Psoas muscle (tissue), 8 donors: Measurements from ENCODE around the gene SAA2. TPM values are rescaled to one million over a fixed set of nuclear protein-coding genes. Genes with fewer than 3 reads are reported as not detected.
"Not testable (repeated sequence)": the region's sequence is repeated elsewhere in the genome, so short reads cannot be mapped to it uniquely, and the experiment has no call there.

Experiments used
- ATAC-seq, 4 donors: fragments of 200-7000 bp; cut with Tn5 transposase; one replicate each; pipeline ENCODE4 v1.9.1; 2020; ENCODE audit warnings: moderate library complexity in 3 of 4, mild to moderate bottlenecking in 2 of 4
- DNase-seq, 2 donors: peaks; one replicate each; pipeline ENCODE4 v3.0.0-alpha.2; 2020
- H3K27ac ChIP-seq: fragments of 200-600 bp; one replicate; pipeline ENCODE4 v1.8.0; 2022
- H3K27me3 ChIP-seq, 3 donors: fragments of 200-600 bp in 1 of 3; one replicate each; pipeline versions ENCODE4 v1.6.1 to v1.8.0; 2013 to 2022; ENCODE audit warnings: low read length in 2 of 3, mild to moderate bottlenecking in 2 of 3, moderate library complexity in 1 of 3; ENCODE audit not compliant: insufficient read depth in 3 of 3
- H3K36me3 ChIP-seq, 2 donors: fragments of 200-600 bp in 1 of 2; one replicate each; pipeline versions ENCODE4 v1.6.1 to v1.8.0; 2013 to 2022; ENCODE audit warnings: low read depth in 1 of 2, mild to moderate bottlenecking in 1 of 2, moderate library complexity in 1 of 2; ENCODE audit not compliant: insufficient read depth in 1 of 2
- H3K4me1 ChIP-seq: fragments of 200-600 bp; one replicate; pipeline ENCODE4 v1.8.0; 2022
- H3K4me3 ChIP-seq: fragments of 200-600 bp; one replicate; pipeline ENCODE4 v1.8.0; 2022; ENCODE audit warnings: mild to moderate bottlenecking
- H3K9me3 ChIP-seq: fragments of 200-600 bp; one replicate; pipeline ENCODE4 v1.8.0; 2022
- whole genome bisulfite sequencing, 3 donors: extraction: QIAGEN DNeasy Blood & Tissue Kit; methylation state at CpG; one replicate each; pipeline versions ENCODE4 v1.1.6 to v1.1.7; 2013; 5-methylcytosine and 5-hydroxymethylcytosine counted together
- intact Hi-C, 2 donors: fragments of 100-400 bp; cut with DNase I; formaldehyde crosslinking; loops; one replicate each; pipeline versions ENCODE4 v1.11.0 to v1.14.2; 2022
- polyA plus RNA-seq, 3 donors: library from polyadenylated mRNA; stranded (reverse); fragments of 200-250 nt; gene quantifications; one replicate each; pipeline ENCODE4 v1.2.3, GENCODE V29; 2013
- total RNA-seq, 4 donors: library from RNA; stranded (reverse); fragmentation: NEBNext Ultra II Directional in 2 of 4; extraction: Animal tissue kit (Norgen Biotek cat#: 25700) in 2 of 4; gene quantifications; one replicate each; pipeline versions ENCODE4 v1.2.1 to v1.2.4, GENCODE V29; 2021 to 2023
- TF ChIP-seq, protein P1 (sequence below): fragments of 200-600 bp; IDR thresholded peaks from one replicate; pipeline ENCODE4 v1.8.0; 2022; ENCODE audit warnings: antibody characterized with exemption
- donor health status: healthy with polysubstance abuse.
- donor health status: DM: no; HTN: no; CAD: no; lungs with moderate emphysema.
- donor health status: Bipolar disorder and iron deficiency.
- donor health status: healthy.
- donor health status: DM: yes; HTN: yes; CAD: no.
- donor health status: DM: no; HTN: no; CAD: no.
- donor health status: DM: no; HTN: no; CAD: no.
- donor health status: DM: yes; HTN: yes; CAD: no.

Gene SAA2
- total and polyA plus RNA-seq, 7 donors = 2.6 to 35.5 (median 11.3) TPM

DNA sequence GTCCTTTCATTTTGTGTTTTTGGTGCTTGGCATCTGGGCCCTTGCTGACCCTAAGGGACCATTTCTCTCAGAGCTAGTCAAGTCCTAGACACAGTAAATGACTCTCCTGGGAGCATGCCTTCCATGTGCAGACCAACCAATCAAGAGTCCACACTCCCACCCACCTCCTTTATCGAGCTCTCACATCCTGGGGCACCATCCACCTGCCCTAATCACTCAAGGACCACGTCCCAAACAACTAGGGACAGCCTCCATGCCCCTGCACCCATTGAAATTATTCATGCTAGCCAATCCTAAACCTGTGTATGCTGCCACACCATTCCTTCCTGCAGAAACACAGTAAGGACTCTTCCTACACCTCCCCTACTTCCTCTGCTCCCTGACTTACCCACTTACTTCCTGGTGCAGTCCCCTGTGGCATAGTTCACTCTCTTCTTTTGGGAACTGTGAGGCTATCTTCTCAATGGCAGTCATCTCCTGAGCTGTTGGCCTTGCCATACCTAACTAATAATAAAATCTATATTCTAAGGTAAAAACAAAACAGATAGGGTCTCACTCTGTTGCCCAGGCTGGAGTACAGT is 6.4 kb upstream of the SAA2 start:
- peaks cover 0 to 2% (median 0%) of the 10 kb centered on the region in 3 donors for H3K27me3 ChIP-seq
- ATAC-seq (no peak), DNase-seq (no peak)
- no peaks in the 10 kb centered on the region for H3K9me3 ChIP-seq
- 30 to 50% (median 32%) methylated on average over 2 of the region's 2 CpGs for WGBS, 3 donors
- TF ChIP-seq, protein P1, sequence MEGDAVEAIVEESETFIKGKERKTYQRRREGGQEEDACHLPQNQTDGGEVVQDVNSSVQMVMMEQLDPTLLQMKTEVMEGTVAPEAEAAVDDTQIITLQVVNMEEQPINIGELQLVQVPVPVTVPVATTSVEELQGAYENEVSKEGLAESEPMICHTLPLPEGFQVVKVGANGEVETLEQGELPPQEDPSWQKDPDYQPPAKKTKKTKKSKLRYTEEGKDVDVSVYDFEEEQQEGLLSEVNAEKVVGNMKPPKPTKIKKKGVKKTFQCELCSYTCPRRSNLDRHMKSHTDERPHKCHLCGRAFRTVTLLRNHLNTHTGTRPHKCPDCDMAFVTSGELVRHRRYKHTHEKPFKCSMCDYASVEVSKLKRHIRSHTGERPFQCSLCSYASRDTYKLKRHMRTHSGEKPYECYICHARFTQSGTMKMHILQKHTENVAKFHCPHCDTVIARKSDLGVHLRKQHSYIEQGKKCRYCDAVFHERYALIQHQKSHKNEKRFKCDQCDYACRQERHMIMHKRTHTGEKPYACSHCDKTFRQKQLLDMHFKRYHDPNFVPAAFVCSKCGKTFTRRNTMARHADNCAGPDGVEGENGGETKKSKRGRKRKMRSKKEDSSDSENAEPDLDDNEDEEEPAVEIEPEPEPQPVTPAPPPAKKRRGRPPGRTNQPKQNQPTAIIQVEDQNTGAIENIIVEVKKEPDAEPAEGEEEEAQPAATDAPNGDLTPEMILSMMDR = no peak
- intact Hi-C loops = no loop called here
- no peak overlapping the region for H3K27ac ChIP-seq
- no peaks in the 10 kb centered on the region for H3K36me3 ChIP-seq
- H3K4me3 ChIP-seq = no peak overlapping the region
- H3K4me1 ChIP-seq = no peaks in the 10 kb centered on the region

- H3K27me3 ChIP-seq = peaks cover 0 to 2% (median 0%) of the 10 kb centered on the region in 3 donors
- H3K9me3 ChIP-seq = no peaks in the 10 kb centered on the region
- H3K4me3 ChIP-seq = no peak overlapping the region
- DNase-seq (no peak), ATAC-seq (no peak)
- H3K4me1 ChIP-seq = no peaks in the 10 kb centered on the region
- 77 to 86% (median 84%) methylated on average over 11 of the region's 11 CpGs for WGBS, 3 donors
- H3K36me3 ChIP-seq = no peaks in the 10 kb centered on the region
- intact Hi-C loops = no loop called here
- no peak overlapping the region for H3K27ac ChIP-seq
- TF ChIP-seq, protein P1 = no peak
Observed at GRCh38 chr11:18253778-18254338, 5.4 kb upstream of the SAA2 start.

DNA sequence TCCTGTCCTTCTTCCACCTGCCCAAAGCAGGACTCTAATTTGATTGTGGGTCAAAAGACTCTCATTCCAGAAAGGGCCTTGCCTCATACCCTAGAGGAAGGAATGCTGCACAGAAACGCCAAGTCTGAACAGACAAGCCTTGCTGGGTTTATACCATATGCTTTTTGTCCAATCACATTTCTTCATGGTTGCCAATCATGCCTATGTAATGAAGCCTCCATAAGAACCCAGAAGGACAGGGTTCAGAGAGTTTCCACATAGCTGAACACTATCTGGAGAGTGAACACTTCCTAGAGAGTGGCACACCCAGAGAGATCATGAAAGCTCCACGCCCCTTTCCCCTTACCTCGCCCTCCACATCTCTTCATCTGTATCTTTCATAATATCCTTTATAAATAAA is 4.8 kb upstream of the SAA2 start:
- TF ChIP-seq, protein P1 = no peak
- peaks cover 0 to 2% (median 0%) of the 10 kb centered on the region in 3 donors for H3K27me3 ChIP-seq
- H3K36me3 ChIP-seq = no peaks in the 10 kb centered on the region
- DNase-seq (no peak), ATAC-seq (no peak)
- H3K27ac ChIP-seq = no peak overlapping the region
- 79 to 82% (median 79%) methylated on average over 3 of the region's 3 CpGs for WGBS, 3 donors
- no peaks in the 10 kb centered on the region for H3K4me1 ChIP-seq
- H3K9me3 ChIP-seq = no peaks in the 10 kb centered on the region
- intact Hi-C loops = no loop called here
- H3K4me3 ChIP-seq = no peak overlapping the region

GRCh38 chr11:18247191-18247581 is 1.3 kb downstream of the SAA2 start:
- DNase-seq, intact Hi-C loops, H3K27ac ChIP-seq, ATAC-seq, H3K9me3 ChIP-seq, H3K4me1 ChIP-seq, H3K36me3 ChIP-seq, H3K27me3 ChIP-seq, H3K4me3 ChIP-seq: not testable (repeated sequence)
- WGBS, 3 donors = 41 to 56% (median 53%) methylated on average over 2 to 3 of the region's 6 CpGs

DNA sequence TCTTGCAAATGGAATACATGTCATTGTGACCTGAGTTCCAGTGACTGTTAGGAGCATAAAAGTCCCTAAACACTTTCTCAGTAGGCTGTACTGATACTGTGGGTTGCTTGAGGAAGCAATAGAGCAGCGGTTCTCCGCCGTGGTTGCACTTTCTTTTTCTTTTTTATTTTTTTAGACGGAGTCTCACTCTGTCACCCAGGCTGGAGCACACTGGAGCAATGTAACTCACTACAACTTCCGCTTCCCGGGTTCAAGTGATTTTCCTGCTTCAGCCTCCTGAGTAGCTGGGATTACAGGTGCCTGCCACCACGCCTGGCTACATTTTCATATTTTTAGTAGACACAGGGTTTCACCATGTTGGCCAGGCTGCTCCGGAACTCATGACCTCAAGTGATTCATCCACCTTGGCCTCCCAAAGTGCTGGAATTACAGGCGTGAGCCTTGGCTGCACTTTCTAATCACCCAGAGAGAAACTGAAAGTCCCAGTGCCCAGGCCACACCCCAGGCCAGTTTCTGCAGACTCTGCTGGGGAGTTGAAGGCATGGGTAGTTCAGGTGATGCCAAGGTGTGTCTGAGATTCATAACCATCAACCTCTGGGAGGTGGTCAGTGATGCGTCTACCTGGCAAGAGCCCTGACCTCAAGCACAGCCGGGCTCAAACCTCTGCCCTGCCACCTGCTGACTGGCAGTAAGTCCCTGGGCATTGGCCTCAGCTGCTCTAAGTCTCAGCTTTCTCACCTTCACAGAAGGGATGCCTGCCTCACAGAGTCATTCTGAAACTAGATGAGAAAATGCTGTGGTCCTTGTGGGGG is 1.9 kb downstream of the SAA2 start:
- H3K36me3 ChIP-seq, H3K4me1 ChIP-seq, H3K4me3 ChIP-seq, DNase-seq, H3K27me3 ChIP-seq, H3K27ac ChIP-seq, intact Hi-C loops, H3K9me3 ChIP-seq: not testable (repeated sequence)
- ATAC-seq = peak in 1 of 4 donors; percentile 34
- 79 to 86% (median 85%) methylated on average over 9 to 10 of the region's 11 CpGs for WGBS, 3 donors
